AG10803 (cell line): ENCODE data around the gene PISD.

Source experiments
- DNase-seq: peaks from one replicate; pipeline ENCODE4 v3.0.0; 2010; ENCODE audit warnings: low read depth
- H3K4me3 ChIP-seq: 2 replicates; pipeline ENCODE4 v1.5.1; 2011; ENCODE audit warnings: mild to moderate bottlenecking, low read length, control low read depth
- TF ChIP-seq, protein P1 (sequence below): conservative IDR thresholded peaks from 2 replicates; pipeline ENCODE4 v1.5.1; 2011; ENCODE audit warnings: mild to moderate bottlenecking, low read length, control low read depth, inconsistent platforms

The PISD gene

DNA sequence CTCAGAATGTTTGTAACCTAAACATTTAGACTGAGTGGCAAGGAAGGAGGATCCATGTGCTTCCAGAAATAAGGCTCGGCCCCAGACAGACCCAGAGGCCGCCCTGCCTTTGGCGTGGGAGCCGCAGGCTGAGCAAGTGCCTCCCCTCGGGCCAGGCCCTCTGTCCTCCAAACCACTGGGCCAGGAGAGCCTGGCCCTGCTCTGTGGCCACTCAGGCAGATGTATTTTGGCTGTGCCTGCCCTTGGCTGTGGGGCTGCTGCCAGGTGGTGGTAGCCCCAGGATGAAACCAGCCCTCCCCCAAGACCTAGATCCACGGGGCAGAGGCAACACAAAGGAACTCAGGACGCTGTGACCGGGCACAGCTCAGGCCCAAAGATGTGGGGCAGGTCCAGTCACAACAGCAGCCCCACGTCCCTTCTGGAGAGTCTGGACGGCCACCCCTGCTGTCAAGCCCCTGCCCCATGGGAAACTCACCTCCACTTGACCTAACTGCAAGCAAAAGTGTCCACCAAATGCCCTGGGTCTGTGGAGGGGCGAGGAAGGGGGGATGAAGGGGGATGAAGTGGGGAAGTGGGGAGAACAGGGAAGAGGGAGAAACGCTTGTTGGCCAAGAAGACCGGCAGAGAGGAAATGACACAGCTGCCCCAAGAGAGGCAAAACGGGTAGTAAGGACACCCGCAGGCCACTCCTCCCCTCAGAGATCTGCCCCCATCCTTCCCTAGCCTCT lies 24.0 kb downstream of the PISD start:
- TF ChIP-seq, protein P1, sequence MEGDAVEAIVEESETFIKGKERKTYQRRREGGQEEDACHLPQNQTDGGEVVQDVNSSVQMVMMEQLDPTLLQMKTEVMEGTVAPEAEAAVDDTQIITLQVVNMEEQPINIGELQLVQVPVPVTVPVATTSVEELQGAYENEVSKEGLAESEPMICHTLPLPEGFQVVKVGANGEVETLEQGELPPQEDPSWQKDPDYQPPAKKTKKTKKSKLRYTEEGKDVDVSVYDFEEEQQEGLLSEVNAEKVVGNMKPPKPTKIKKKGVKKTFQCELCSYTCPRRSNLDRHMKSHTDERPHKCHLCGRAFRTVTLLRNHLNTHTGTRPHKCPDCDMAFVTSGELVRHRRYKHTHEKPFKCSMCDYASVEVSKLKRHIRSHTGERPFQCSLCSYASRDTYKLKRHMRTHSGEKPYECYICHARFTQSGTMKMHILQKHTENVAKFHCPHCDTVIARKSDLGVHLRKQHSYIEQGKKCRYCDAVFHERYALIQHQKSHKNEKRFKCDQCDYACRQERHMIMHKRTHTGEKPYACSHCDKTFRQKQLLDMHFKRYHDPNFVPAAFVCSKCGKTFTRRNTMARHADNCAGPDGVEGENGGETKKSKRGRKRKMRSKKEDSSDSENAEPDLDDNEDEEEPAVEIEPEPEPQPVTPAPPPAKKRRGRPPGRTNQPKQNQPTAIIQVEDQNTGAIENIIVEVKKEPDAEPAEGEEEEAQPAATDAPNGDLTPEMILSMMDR: no peak
- no peak overlapping the region for H3K4me3 ChIP-seq
- DNase-seq: no peak

DNA sequence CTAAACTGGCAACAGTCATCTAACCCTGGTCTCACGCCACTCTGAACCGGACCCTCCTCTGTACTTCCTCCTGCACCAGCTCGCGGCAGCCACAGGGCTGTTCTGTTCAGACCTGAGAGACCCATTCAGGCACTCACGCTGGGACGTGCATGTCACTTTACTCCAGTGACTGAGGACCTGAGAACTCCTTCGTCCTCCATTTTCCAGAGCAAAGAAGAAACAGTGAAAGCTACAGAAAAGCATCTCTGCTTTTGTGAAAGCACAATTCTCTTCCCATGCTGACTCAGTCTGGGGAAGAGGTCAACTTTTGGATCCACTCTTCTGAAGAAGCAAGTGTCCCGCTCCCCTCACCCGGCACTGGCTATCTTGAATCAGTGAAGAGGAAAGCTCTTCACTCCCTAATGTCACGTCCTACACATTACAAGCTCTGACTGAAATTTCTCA lies 24.5 kb downstream of the PISD start:
- DNase-seq: no peak
- no peak overlapping the region for H3K4me3 ChIP-seq
- TF ChIP-seq, protein P1: no peak

DNA sequence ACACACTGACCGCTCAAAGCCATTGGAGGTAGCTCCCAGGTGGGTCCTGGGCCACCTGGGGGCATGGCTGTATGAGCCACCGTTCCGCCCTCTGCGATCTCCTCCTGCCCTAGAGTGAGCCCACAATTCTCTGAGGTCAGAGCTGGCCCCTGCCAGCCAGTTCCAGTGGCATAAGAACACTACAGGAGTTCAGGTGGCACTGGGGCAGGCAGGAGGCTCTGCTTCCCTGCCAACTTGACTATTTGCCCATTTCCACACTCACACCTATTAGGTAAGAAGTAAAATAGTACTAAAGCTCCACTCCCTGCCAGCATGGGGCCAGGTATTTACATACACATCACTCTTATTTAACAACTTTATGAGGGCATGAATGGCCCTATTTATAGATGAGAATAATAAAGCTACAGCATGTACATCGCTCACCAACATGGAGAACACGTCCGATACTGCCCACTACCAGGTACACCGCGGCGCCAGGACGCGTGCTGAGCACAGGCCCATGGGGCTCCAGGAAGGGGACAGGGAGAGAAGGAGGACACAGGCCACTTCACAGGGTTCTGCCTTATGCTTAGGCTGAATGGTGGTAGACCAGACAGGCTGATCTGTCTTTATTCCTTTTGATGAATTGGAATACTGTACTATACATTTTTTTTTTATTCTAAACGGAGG lies 26.2 kb downstream of the PISD start:
- TF ChIP-seq, protein P1: no peak
- no peak for DNase-seq
- H3K4me3 ChIP-seq: no peak overlapping the region

DNA sequence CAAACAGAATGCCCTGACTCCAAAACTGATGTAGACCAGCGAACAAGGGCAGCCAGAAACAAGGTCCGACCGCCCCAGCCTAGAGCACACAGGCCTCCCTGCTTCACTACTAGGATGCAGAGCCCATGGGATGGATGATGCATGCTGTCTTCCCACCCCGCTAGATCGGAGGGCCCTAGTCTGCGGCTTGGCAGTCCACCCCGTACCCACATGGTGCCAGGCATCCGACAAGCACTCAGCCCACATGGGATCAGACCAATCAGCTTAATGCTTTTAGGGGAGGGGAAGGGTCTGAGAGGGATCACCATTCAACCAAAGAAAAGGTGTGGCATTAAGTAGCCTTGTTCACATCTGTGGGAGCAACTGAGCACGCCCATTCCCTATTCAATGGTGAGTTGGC lies 30.6 kb downstream of the PISD start:
- TF ChIP-seq, protein P1: no peak
- peak overlapping the region; percentile 74 for H3K4me3 ChIP-seq
- DNase-seq: no peak

DNA sequence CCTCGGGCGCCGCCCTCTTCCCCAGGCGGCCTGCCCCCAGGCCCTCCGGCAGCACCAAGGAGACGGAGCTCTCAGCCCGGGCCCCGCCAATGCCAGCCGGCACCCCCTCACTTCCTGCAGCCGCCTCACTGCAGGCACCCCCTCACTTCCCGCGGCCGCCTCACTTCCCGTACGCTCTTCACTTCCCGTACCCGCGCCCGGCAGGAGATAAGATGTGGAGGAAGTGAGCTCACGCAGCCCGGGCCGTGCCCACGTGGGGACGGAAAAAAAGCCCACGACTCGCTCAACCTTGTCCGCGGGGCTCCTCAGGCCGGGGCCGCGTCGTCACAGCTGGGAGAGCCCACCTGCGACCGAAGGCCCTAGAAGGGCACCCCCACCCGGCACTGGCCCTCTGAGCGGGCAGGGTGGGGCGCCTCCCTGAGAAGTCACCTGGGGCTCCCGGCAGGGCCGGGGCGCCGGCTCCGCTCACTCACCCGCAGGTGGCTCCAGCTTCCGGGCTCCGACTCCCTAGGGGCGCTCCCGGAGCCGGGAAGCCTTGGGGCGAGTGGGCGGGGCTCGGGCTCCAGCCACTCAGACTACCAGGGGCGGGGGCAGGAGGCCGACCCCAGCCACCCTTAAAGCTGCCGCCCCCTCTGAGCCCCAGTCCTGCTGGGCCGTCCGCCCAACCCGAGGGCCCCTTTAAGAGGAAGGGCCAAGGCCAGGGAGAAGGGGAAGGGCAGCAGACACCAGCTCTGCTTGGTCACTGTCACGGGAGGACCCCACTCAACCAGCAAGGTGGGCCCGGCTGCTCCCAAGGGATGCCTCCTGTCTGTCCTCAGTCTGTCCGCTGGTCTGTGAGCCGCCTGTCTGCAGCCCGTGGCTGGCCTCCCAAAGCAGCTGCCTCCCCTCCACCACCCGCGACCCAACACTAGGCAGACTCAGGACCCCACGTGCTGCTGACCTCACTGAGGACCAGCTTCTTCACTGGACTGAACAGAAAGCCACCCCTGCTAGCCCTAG lies 31.4 kb downstream of the PISD start:
- DNase-seq: peak; percentile 51
- H3K4me3 ChIP-seq: peak overlapping the region; percentile 74
- TF ChIP-seq, protein P1: no peak

DNA sequence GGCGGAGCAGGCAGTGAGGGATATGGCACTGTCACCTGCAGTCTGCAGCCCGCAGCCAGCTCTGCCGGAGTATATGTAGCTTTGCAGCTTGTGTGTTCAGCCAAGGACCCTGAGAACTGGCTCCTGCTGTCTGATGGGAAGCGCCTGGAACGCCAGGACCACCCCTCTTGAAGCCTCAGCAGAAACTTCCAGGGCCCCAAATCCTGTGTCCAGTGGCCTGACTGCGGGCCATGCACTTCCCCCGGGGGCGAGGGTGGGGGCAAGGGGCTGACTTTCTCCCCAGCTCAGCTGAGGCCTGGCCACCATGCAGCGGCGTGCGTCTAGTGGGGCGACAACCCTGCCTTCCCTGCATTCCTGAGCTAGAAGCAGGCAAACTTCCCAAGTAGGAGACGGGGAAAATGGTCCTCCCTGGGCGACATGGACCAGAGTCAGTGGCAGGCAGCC lies 32.3 kb downstream of the PISD start:
- DNase-seq: no peak
- TF ChIP-seq, protein P1: no peak
- H3K4me3 ChIP-seq: peak overlapping the region; percentile 74
